Activated B cell treated with CpG ODN at 0.5 μM for 24 hours (primary cell): ENCODE results near the gene TMEM232. TPM values are rescaled to one million over a fixed set of nuclear protein-coding genes. Genes with fewer than 3 reads are reported as not detected.

Experiments
- ATAC-seq: fragments of 200-7000 bp; cut with Tn5 transposase; one replicate; pipeline ENCODE4 v1.10.0; 2021; ENCODE audit warnings: low read depth, mild to moderate bottlenecking, moderate library complexity
- CTCF ChIA-PET: fragments of 350-600 bp; sonication (Branson Sonifier 250); formaldehyde crosslinking; loops from one replicate; lab custom pipeline; 2021; ENCODE audit warnings: antibody characterized with exemption; lab: Charles Lee
- POLR2A ChIA-PET: fragments of 350-600 bp; sonication (Branson Sonifier 250); formaldehyde crosslinking; loops from one replicate; lab custom pipeline; 2021; ENCODE audit warnings: antibody characterized with exemption; lab: Charles Lee
- DNase-seq: peaks from one replicate; pipeline ENCODE4 v3.0.0; 2022
- H3K27ac Mint-ChIP-seq: one replicate; pipeline ENCODE4 v1.8.0; 2020; ENCODE audit warnings: mixed read lengths
- H3K27me3 Mint-ChIP-seq: one replicate; pipeline ENCODE4 v1.8.0; 2021; ENCODE audit warnings: mixed read lengths
- H3K36me3 Mint-ChIP-seq: one replicate; pipeline ENCODE4 v1.8.0; 2021; ENCODE audit warnings: low read depth, mixed read lengths
- H3K4me1 Mint-ChIP-seq: one replicate; pipeline ENCODE4 v1.8.0; 2021; ENCODE audit warnings: mixed read lengths
- H3K4me3 Mint-ChIP-seq: one replicate; pipeline ENCODE4 v1.8.0; 2020; ENCODE audit warnings: mild to moderate bottlenecking, mixed read lengths
- H3K9me3 Mint-ChIP-seq: one replicate; pipeline ENCODE4 v1.8.0; 2020; ENCODE audit warnings: mixed read lengths
- CTCF ChIP-seq: fragments of 200-600 bp; IDR thresholded peaks from one replicate; pipeline ENCODE4 v1.8.0; 2022; ENCODE audit warnings: antibody characterized with exemption, mild to moderate bottlenecking
- intact Hi-C: fragments of 100-400 bp; cut with micrococcal nuclease; formaldehyde crosslinking; loops from one replicate; pipeline ENCODE4 v1.15.1; 2024
- total RNA-seq: library from RNA; stranded (reverse); gene quantifications from 2 replicates; pipeline ENCODE4 v1.2.3, GENCODE V29; 2022

TMEM232 gene
- total RNA-seq, 1 donor from 2014 or later, result 2.8 TPM

- Mint-ChIP-seq H3K4me3 (no peak overlapping the region), H3K4me1 (no peaks in the 10 kb centered on the region), H3K36me3 (no peaks in the 10 kb centered on the region), H3K9me3 (peaks cover 13% of the 10 kb centered on the region), H3K27me3 (no peaks in the 10 kb centered on the region), H3K27ac (no peak overlapping the region)
- ChIA-PET CTCF (no interaction called here), POLR2A (no interaction called here)
- intact Hi-C loops, result no loop called here
- ATAC-seq, result no peak
- no peak for DNase-seq
- no peak for TF ChIP-seq CTCF
These were observed 250.9 kb downstream of the TMEM232 start for GRCh38 chr5:110475529-110475928.

GRCh38 chr5:110469486-110469885 is 257.0 kb downstream of the TMEM232 start:
- H3K9me3 Mint-ChIP-seq, result peaks cover 15% of the 10 kb centered on the region
- CTCF ChIA-PET, result no interaction called here
- no peaks in the 10 kb centered on the region for H3K4me1 Mint-ChIP-seq
- no peak for ATAC-seq
- H3K27ac Mint-ChIP-seq, result no peak overlapping the region
- POLR2A ChIA-PET, result no interaction called here
- H3K4me3 Mint-ChIP-seq, result no peak overlapping the region
- no peaks in the 10 kb centered on the region for H3K36me3 Mint-ChIP-seq
- no peak for TF ChIP-seq CTCF
- intact Hi-C loops, result no loop called here
- no peak for DNase-seq
- H3K27me3 Mint-ChIP-seq, result no peaks in the 10 kb centered on the region

- POLR2A ChIA-PET, result no interaction called here
- no peak for DNase-seq
- Mint-ChIP-seq H3K9me3 (no peaks in the 10 kb centered on the region), H3K27ac (no peak overlapping the region), H3K36me3 (no peaks in the 10 kb centered on the region), H3K27me3 (no peaks in the 10 kb centered on the region), H3K4me1 (no peaks in the 10 kb centered on the region), H3K4me3 (no peak overlapping the region)
- TF ChIP-seq CTCF, result no peak
- CTCF ChIA-PET, result no interaction called here
- intact Hi-C loops, result no loop called here
- no peak for ATAC-seq
These were observed 263.4 kb downstream of the TMEM232 start for GRCh38 chr5:110463106-110463505.

GRCh38 chr5:110460837-110461236 is 265.6 kb downstream of the TMEM232 start:
- no peak for DNase-seq
- H3K36me3 Mint-ChIP-seq, result no peaks in the 10 kb centered on the region
- POLR2A ChIA-PET, result no interaction called here
- no peak overlapping the region for H3K27ac Mint-ChIP-seq
- no peak overlapping the region for H3K4me3 Mint-ChIP-seq
- TF ChIP-seq CTCF, result no peak
- no peaks in the 10 kb centered on the region for H3K4me1 Mint-ChIP-seq
- no peaks in the 10 kb centered on the region for H3K27me3 Mint-ChIP-seq
- intact Hi-C loops, result no loop called here
- H3K9me3 Mint-ChIP-seq, result no peaks in the 10 kb centered on the region
- CTCF ChIA-PET, result no interaction called here
- ATAC-seq, result no peak

- CTCF ChIA-PET, result no interaction called here
- no peak overlapping the region for H3K4me3 Mint-ChIP-seq
- no peaks in the 10 kb centered on the region for H3K9me3 Mint-ChIP-seq
- no peak for ATAC-seq
- H3K36me3 Mint-ChIP-seq, result no peaks in the 10 kb centered on the region
- H3K27ac Mint-ChIP-seq, result no peak overlapping the region
- no peaks in the 10 kb centered on the region for H3K4me1 Mint-ChIP-seq
- POLR2A ChIA-PET, result no interaction called here
- DNase-seq, result no peak
- no peaks in the 10 kb centered on the region for H3K27me3 Mint-ChIP-seq
- no peak for TF ChIP-seq CTCF
- intact Hi-C loops, result no loop called here
These were observed 268.2 kb downstream of the TMEM232 start for GRCh38 chr5:110458313-110458712.
